ENCODE data around the gene ELL. TPM values are rescaled to one million over a fixed set of nuclear protein-coding genes. Genes with fewer than 3 reads are reported as not detected.
"Not testable (repeated sequence)": the region's sequence is repeated elsewhere in the genome, so short reads cannot be mapped to it uniquely, and the experiment has no call there.

Gene ELL
- total RNA-seq, 1 experiment from 2014 or later: 8.4 TPM

DNA sequence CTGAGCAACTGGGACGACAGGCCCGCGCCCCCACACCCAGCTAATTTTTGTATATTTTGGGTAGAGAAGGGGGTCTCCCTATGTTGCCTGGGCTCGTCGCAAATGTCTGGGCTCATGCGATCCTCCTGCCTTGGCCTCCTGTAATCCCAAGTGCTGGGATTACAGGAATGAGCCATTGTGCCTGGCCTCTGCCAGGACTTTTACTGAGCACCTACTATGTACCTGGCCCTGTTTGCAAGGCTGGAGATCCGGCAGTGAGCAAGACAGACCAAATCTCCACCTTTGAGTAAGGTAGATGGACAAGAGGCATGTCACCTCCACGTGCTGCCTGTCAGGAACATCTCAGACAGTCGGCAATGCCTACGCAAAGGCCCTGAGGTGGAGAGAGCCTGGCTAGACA lies 14.6 kb upstream of the ELL start:
- DNase-seq (ENCODE audit: low read depth): no peak
- in situ Hi-C loops (cut with HindIII; ENCODE audit: low pct_unique_long_range_greater_than_20kb, low sequenced_read_pairs): no loop called here

DNA sequence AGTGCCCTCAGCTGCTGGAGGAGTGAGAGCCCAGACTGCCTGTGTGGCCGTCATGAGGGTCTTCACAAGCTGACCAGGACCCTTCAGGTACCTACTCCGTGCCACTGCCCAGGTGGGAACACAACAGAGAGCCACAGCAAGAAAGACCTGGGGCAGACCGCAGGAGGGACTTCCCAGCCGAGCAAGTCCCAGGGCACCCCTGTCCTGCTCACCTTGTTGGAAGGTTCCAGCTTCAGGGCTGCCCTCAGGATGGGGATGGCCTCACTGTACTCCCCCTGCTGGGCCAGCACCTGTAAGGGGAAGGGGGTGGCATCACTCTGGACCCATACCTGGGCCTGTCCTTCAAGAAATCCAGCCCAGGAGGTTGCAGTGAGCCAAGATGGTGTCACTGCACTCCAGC lies 11.2 kb upstream of the ELL start:
- no peak for DNase-seq (ENCODE audit: low read depth)

DNA sequence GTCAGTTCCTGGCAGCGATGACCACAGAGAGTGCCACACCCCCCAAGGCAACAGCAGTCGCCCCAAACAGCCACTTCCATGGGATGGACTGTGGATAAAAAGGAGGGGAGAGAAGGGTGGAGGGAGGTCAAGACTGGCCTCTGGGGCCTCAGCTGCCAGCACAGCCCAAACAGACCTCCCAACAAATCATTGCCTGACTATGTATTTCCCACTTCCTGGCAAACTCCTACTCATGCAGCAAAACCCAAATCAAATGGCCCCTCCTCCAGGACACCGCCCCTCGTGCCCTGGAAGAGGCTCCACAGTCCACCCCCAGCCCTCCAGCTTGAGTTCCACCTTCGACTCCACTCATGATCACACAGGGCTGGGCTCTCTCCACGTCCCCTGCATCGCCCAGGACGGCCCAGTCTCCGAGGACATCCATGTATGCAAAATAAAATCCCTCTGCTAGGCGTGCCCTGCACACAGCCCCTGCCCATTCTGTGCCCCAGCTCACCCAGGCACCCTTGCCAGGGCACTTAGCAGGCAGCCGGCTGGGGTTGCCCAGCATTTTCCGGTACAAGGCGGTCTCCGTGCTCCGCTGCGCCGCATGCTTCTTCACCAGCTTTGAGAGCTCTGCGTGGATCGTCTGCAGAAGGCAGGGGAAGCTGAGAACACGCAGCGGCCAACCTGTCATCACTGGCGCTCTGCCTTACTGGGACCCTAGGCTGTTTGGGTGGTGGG lies 10.5 kb upstream of the ELL start:
- DNase-seq (ENCODE audit: low read depth): no peak
- in situ Hi-C loops (cut with HindIII; ENCODE audit: low pct_unique_long_range_greater_than_20kb, low sequenced_read_pairs): no loop called here

More for the DNA sequence above, 11.2 kb upstream of the ELL start:
- in situ Hi-C loops (cut with HindIII; ENCODE audit: low pct_unique_long_range_greater_than_20kb, low sequenced_read_pairs): no loop called here

DNA sequence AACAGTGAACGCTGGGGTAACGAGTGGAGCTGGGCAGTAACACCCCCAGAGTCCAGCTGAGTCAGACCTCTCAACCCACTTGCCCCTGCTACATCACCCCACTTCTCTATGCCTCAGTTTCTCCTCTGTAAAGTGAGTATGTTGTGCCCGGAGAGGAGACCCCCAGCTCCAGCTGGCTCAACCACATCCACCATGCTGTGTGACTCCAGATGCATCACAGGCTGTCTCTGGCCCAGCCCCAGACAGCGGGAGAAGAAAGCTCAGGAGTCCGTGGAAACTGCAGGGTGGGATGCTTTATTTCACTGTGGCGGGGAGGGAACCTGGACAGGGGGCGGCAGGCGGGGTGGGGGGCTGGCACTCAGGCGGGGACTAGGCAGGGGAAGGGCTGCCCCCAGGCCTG lies 9.6 kb upstream of the ELL start:
- in situ Hi-C loops (cut with HindIII; ENCODE audit: low pct_unique_long_range_greater_than_20kb, low sequenced_read_pairs): no loop called here
- DNase-seq (ENCODE audit: low read depth): no peak

DNA sequence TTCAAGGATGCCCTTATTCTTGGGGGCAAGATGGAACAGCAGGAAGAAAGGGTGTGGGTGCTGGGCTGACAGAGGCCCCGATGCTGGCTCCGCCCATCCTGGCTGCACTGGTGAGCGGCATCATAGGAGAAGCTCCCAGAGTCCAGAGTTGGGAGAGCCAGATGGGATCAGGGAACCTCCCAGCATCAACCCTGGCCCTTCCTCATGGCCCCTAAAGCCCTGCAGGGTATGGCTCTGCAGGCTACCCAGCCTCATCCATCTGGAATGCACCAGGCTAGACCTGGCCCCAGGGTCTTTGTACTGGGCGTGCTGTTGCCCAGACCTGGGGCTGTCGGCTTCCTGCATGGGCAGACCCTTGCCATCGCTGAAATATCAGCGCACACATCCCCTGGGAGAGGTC lies 7.9 kb upstream of the ELL start:
- in situ Hi-C loops (cut with HindIII; ENCODE audit: low pct_unique_long_range_greater_than_20kb, low sequenced_read_pairs): no loop called here

DNA sequence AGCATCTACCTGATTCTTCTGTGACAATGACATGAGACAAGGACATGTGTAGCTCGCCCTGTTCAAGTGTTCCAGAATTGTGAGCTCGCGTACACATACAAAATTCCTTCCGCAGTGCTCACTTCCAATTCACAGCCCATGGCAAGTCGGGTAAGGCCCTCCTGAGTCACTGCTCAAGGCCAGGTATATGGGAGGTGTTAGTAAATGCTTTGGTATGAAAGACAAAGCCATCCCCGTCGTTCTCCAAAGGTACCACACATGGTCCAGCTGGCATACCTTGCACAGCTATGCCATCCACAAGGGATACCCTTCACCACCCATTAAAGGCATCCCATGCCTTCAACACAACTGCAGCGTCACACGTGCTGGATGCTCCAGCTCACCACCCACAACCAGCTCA lies 4.4 kb upstream of the ELL start:
- DNase-seq (ENCODE audit: low read depth): no peak
- in situ Hi-C loops (cut with HindIII; ENCODE audit: low pct_unique_long_range_greater_than_20kb, low sequenced_read_pairs): no loop called here

More for the DNA sequence above, 7.9 kb upstream of the ELL start:
- no peak for DNase-seq (ENCODE audit: low read depth)

DNA sequence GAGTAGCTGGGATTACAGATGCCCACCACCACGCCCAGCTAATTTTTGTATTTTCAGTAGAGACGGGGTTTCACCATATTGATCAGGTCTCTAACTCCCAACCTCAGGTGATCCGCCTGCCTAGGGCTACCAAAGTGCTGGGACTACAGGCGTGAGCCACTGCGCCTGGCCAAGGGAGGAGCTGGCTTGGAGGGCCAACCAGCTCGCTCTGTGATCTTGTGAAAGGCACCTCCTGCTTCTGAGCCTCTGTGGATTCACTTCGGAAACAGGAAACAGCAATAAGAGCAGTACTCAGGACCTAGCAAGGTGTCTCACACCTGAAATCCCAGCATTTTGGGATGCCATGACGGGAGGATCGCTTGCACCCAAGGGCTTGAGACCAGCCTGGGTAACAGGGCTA lies 2.0 kb upstream of the ELL start:
- no peak for DNase-seq (ENCODE audit: low read depth)
- in situ Hi-C loops (cut with HindIII; ENCODE audit: low pct_unique_long_range_greater_than_20kb, low sequenced_read_pairs): no loop called here

DNA sequence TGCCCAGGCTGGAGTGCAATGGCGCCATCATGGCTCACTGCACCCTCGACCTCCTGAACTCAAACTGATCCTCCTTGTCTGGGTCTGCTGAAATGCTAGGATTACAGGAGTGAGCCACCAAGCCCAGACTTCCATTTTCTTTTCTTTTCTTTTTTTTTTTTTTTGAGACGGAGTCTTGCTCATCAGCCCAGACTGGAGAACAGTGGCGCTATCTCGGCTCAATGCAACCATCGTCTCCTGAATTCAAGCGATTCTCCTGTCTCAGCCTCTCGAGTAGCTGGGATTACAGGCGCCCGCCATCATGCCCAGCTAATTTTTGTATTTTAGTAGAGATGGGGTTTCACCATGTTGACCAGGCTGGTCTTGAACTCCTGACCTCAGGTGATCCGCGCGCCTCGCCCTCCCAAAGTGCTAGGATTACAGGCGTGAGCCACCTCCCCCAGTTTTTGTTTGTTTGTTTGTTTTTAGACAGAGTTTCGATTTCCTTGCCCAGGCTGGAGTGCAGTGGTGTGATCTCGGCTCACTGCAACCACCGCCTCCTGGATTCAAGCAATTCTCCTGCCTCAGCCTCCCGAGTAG lies 1.1 kb upstream of the ELL start:
- in situ Hi-C loops (cut with HindIII; ENCODE audit: low pct_unique_long_range_greater_than_20kb, low sequenced_read_pairs); DNase-seq (ENCODE audit: low read depth): not testable (repeated sequence)

DNA sequence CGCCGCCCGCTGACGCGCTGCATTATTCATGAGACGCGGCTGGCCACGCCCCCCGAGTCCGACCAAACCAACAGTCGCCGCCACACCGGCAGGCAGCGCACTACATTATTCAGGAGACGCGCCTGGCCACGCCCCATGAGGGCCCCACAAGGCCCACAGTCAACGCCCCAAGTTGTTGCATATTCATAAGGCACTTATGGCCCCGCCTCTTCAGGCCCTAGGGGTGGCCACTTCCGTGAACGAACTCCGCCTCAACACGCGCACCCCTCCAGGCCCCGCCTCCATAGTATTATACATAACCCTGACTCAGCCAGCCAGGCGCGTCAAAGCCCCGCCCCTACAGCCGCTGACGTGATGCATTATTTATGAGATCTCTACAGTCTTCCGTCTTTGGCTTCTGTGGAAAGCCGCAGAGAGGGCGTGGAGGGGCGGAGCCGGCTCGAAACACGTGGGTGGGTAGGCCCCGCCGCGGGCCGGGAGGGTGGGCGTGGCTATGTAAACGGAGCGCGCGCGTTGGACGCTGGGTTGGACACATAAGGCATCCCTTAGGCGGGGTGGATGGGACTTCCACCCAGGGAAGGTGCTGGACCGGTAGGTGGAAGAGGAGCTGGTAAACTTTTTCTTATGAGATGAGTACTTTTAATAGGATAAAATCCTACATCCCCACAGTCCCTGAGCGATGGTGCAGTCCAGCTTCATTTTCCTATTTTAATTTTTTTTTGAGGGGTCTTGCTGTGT lies 423 bp upstream of the ELL start:
- peak; percentile 100 for DNase-seq (ENCODE audit: low read depth)
- in situ Hi-C loops (cut with HindIII; ENCODE audit: low pct_unique_long_range_greater_than_20kb, low sequenced_read_pairs): no loop called here

DNA sequence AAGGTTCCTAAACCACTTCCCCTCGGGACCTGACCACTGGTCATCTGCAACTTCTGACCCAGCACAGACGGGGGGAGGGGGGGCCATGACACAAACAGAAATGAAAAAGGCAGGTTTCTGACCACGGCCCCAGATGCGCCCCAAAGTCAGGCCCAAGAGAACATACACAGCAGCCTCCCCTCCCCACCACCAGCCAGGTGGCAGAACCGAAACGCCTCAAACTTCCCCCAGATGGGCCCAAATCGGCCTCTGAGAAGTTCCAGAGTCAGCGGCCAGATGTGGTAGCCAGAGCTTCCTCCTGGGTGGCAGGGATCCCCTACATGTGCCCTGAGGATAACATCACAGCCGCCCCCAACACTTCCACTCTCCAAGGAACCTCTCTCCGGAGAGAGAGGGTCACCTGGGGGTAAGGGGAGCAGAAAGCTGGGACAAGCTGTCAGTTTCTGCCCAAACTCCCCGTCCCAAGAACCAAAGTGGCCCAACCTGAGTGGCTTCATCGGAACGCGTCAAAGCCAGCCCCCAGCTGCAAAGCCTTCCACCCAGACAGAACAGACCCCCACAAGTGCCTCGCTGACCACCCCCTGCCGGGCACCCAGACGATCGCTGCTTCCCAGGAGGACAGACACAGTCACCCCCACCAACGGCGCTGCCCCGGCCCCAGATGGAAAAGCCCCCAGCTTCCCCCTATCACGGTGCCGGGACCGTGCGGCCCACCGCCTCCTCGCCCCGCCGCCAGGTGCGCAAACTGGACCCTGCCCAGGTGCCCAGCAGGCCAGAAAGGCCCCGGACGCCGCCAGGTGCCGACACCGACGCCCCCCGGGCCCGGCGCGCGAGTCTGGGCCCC lies 800 bp downstream of the ELL start:
- in situ Hi-C loops (cut with HindIII; ENCODE audit: low pct_unique_long_range_greater_than_20kb, low sequenced_read_pairs): no loop called here
- peak; percentile 20 for DNase-seq (ENCODE audit: low read depth)

DNA sequence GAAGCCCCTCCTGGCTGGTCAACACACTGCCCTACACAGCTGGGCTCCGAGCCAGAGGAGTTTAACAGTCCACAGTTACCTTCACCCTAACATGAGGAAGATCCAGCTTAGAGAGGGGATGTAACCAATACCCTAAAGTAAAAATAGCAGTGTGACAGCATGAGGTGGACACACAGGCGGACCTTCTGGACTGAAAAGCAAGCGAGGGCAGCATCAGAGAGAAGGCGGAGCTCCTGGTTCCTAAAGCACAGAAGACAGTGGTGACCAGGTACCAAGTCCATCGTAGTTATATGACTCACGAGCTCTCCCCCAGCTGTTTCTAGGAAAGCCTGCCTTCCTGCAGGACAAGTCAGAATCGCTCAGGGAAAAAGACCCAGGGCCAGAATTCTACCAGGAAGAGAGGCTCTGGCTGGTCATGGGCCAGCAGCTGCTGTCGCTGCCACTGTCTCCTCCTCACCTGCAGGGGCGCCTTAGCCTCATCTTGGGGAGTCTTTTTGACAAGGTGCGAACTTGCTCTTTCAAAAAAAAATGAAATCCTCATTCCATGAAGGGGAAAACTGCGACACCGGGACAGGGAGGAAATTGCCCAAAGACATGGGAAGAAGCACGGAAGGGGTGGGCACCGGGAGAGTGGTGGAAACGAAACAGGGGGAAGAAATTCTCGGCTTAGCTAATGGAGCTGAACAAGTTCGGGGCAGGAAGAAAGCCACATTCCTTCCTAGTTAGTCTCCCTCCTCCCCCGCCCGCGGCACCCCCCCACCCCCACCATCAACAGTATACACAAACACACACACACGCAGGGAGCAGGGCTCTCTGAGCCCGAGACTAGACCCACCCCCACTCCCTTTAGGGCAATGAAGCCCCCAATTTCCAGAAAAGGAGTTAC lies 1.7 kb downstream of the ELL start:
- peak; percentile 89 for DNase-seq (ENCODE audit: low read depth)
- in situ Hi-C loops (cut with HindIII; ENCODE audit: low pct_unique_long_range_greater_than_20kb, low sequenced_read_pairs): no loop called here

DNA sequence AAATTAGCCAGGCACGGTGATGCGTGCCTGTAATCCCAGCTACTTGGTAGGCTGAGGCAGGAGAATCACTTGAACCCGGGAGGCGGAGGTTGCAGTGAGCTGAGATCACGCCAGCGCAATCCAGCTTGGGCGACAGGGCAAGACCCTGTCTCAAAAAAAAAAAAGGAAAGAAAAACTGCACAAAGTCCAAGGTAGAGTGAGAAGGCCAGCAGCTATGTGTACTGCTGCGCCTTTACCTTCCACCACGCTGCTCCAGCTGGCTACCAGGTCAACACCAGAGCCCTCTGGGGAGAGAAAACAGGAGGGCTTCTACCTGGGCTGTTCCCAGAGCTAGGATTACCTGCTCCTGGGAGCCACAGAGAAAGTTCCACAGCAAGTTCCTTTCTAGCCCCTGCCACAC lies 3.2 kb downstream of the ELL start:
- in situ Hi-C loops (cut with HindIII; ENCODE audit: low pct_unique_long_range_greater_than_20kb, low sequenced_read_pairs): no loop called here
- DNase-seq (ENCODE audit: low read depth): no peak

DNA sequence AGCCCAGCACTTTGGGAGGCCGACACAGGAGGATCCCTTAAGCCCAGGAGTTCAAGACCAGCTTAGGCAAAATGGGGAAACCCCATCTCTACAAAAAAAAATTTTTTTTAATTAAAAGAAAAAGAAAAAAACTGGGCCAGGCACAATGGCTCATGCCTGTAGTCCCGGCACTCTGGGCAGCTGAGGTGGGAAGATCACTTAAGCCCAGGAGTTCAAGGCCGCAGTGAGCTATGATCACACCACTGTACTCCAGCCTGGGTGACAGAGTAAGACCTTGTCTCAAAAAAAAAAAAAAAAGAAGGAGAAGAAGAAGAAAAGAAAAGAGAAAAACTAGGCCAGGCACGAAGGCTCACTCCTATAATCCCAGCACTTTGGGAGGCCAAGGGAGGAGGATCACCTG lies 4.3 kb downstream of the ELL start:
- no peak for DNase-seq (ENCODE audit: low read depth)
- in situ Hi-C loops (cut with HindIII; ENCODE audit: low pct_unique_long_range_greater_than_20kb, low sequenced_read_pairs): no loop called here

DNA sequence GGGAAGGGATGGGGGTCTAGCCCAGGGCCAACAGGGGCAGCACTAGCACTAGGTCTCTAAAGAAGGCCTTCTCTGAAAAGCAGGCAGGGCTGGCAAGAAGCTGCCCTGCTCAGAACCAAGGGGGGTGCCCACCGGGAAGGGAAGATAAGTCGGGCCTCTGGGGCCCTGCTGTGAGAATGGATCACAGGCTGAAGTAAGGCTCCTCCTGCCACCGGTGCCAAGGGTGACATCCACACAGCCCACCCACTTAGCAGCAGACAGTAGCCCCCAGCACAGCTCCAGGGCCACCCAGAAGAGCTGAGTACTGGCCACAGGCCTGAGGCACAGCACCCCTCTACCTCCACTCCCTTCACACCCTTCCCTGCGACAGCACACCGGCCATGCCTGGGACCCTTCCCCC lies 5.9 kb downstream of the ELL start:
- in situ Hi-C loops (cut with HindIII; ENCODE audit: low pct_unique_long_range_greater_than_20kb, low sequenced_read_pairs): no loop called here
- no peak for DNase-seq (ENCODE audit: low read depth)

DNA sequence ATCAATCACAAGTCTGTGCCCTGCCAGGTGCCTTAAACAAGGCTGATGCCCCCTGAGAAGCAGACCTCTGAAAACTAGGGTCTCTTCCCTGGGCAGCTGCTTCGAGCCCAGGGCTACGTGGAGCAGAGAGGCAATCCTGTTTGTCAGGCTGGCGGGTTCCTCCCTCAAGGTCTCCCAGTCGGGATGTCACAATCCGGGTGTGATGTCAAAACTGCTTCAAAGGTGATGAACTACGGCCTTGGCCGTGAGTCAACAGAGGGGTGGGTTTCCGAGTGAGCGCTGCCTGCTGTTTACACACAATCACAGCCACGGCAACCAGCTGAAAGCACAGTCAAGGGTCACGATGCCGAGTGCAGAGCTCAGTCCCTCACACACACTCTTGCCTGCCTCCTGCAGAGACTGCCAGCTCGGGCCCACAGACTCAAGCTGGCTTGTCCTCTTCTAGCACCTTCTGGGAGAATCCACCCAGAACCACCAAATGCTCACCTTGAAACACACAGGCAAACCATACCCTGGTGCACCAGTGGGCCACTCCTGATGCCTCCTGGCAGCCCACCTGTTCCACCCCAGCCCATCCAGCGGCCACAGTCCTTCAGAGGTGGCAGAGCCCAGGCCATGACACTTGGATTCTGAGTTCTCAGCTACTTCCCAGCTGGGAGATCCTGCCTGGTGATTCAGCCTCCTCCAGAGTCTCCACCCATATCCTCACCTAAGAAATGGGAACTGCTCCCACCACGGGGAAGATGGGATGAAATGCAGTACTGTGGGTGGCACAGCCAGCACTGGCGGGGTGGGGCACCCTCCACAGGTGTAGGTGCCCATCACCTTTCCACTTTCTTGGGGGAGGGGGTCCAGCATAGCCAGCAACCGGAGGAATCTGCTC lies 6.8 kb downstream of the ELL start:
- DNase-seq (ENCODE audit: low read depth): peak; percentile 39
- in situ Hi-C loops (cut with HindIII; ENCODE audit: low pct_unique_long_range_greater_than_20kb, low sequenced_read_pairs): no loop called here

DNA sequence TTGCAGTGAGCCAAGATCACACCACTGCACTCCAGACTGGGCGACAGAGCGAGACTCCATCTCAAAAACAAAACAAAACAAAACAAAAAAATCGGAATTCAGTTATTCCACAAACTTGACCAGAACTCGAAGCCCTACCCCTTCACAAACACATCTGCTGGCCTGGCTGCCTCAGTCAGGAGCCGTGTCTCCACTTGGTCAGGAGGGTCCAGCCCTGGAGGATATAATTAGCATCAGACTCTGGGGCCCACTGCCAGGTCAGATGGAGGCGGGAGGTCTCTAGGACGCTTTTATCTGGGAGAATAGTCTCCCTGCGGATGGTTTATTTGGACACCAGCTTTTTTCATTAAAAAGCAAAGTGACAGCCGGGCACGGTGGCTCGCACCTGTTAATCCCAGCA lies 8.0 kb downstream of the ELL start:
- no peak for DNase-seq (ENCODE audit: low read depth)
- in situ Hi-C loops (cut with HindIII; ENCODE audit: low pct_unique_long_range_greater_than_20kb, low sequenced_read_pairs): no loop called here

DNA sequence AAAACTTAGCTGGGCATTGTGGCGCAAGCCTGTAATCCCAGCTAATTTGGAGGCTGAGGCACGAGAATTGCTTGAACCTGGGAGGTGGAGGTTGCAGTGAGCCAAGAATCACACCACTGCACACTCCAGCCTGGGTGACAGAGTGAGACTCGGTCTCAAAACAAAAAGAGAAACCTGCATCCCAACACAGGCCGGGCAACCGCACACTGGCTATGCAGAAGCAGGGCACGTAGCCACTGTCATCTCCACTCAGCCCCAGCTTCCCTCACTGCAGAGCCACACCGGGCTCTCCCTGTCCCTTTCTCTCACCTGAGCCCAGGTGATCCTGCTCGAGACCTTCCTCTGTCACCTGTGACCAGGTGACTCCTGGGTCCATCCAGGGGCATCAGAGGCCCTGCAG lies 11.7 kb downstream of the ELL start:
- no peak for DNase-seq (ENCODE audit: low read depth)
- in situ Hi-C loops (cut with HindIII; ENCODE audit: low pct_unique_long_range_greater_than_20kb, low sequenced_read_pairs): no loop called here

Measured in Caki2 (cell line).